Endothelial cell of umbilical vein (primary cell): Measurements from ENCODE around the gene TMEM135.

Source experiments
- EZH2 ChIP-seq: IDR thresholded peaks from 2 replicates; pipeline ENCODE4 v1.6.1; 2012; ENCODE audit warnings: borderline replicate concordance, low read depth, mild to moderate bottlenecking, moderate library complexity, low read length, inconsistent platforms; ENCODE audit not compliant: severe bottlenecking
- MYC ChIP-seq: IDR thresholded peaks from one replicate; pipeline ENCODE4 v1.6.1; 2011; ENCODE audit warnings: mild to moderate bottlenecking, low read depth, low read length
- POLR2A ChIP-seq: IDR thresholded peaks from 2 replicates; pipeline ENCODE4 v1.6.1; 2012; ENCODE audit warnings: low read depth, mild to moderate bottlenecking, control low read depth, low read length
- POLR2AphosphoS5 ChIP-seq: IDR thresholded peaks from 2 replicates; pipeline ENCODE4 v1.6.1; 2012; ENCODE audit warnings: low read depth, mild to moderate bottlenecking, control low read depth, low read length, moderate library complexity; ENCODE audit not compliant: insufficient read depth
- TF ChIP-seq, protein P1 (sequence below), 2 donors: IDR thresholded peaks; 1 replicate in 1 of 2; 2 replicates in 1 of 2; pipeline ENCODE4 v1.5.1; 2011; ENCODE audit warnings: low read length in 2 of 2, mild to moderate bottlenecking in 2 of 2, moderate library complexity in 2 of 2, control low read depth in 1 of 2, inconsistent platforms in 1 of 2, low read depth in 1 of 2; ENCODE audit not compliant: insufficient read depth in 1 of 2; ENCODE audit errors: extremely low read depth in 1 of 2

DNA sequence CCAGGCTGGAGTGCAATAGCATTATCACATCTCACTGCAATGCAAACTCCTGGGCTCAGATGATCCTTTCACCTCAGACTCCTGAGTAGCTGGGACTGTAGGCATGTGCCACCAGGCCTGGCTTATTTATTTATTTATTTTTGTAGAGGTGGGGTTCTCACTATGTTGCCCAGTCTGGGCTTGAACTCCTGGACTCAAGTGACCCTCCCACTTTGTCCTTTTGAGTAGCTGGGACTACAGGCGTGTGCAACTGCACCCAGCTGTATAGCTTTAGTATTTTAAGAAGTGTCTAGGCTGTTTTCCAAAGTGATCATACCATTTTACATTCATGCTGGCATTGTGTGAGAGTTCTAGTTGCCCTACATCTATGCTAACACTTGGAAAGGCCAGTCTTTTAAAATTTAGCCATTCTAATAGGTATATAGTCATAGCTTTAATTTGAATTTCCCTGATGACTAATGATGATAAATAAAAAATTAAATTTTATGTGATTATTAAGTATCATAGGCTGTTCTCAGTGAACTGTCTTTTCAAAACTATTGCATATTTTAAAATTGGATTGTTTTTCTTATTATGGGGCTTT, 96.9 kb downstream of the TMEM135 start:
- TF ChIP-seq EZH2 (no peak), POLR2A (no peak), MYC (no peak), POLR2AphosphoS5 (no peak)
- TF ChIP-seq, protein P1, sequence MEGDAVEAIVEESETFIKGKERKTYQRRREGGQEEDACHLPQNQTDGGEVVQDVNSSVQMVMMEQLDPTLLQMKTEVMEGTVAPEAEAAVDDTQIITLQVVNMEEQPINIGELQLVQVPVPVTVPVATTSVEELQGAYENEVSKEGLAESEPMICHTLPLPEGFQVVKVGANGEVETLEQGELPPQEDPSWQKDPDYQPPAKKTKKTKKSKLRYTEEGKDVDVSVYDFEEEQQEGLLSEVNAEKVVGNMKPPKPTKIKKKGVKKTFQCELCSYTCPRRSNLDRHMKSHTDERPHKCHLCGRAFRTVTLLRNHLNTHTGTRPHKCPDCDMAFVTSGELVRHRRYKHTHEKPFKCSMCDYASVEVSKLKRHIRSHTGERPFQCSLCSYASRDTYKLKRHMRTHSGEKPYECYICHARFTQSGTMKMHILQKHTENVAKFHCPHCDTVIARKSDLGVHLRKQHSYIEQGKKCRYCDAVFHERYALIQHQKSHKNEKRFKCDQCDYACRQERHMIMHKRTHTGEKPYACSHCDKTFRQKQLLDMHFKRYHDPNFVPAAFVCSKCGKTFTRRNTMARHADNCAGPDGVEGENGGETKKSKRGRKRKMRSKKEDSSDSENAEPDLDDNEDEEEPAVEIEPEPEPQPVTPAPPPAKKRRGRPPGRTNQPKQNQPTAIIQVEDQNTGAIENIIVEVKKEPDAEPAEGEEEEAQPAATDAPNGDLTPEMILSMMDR (IDR thresholded peaks at IDR 0.05; ENCODE audit: extremely low read depth in 1 of 2, insufficient read depth in 1 of 2, low read depth in 1 of 2, low read length in 2 of 2), result no peak
